DMS153 (cell line): ENCODE results near the gene MARF1.
"Not testable (repeated sequence)": the region's sequence is repeated elsewhere in the genome, so short reads cannot be mapped to it uniquely, and the experiment has no call there.

Source experiments
- DNase-seq: peaks from one replicate; lab custom pipeline; 2025; lab: John Stamatoyannopoulos, UW

Gene MARF1

GRCh38 chr16:15643048-15643945 lies at the start of gene MARF1:
TSS of gene MARF1 (minus strand) at chr16:15643154. CDS start at chr16:15639233, 3,921 bp downstream.
- DNase-seq, result peak; percentile 90

- DNase-seq, result not testable (repeated sequence)
Measured at GRCh38 chr16:15692508-15692907, 49.6 kb upstream of the MARF1 start.

GRCh38 chr16:15691046-15691445 lies 48.1 kb upstream of the MARF1 start:
- no peak for DNase-seq

- DNase-seq, result no peak
Measured at GRCh38 chr16:15690296-15690695, 47.3 kb upstream of the MARF1 start.

- DNase-seq, result no peak
Measured at GRCh38 chr16:15689290-15689689, 46.3 kb upstream of the MARF1 start.

GRCh38 chr16:15686287-15686686 lies 43.3 kb upstream of the MARF1 start:
- DNase-seq, result no peak

- DNase-seq, result no peak
Measured at GRCh38 chr16:15682105-15682570, 39.2 kb upstream of the MARF1 start.

- DNase-seq, result no peak
Measured at GRCh38 chr16:15677447-15677846, 34.5 kb upstream of the MARF1 start.

GRCh38 chr16:15676506-15676905 lies 33.6 kb upstream of the MARF1 start:
- no peak for DNase-seq

- no peak for DNase-seq
Measured at GRCh38 chr16:15674571-15674970, 31.6 kb upstream of the MARF1 start.

- DNase-seq, result peak; percentile 96
Measured at GRCh38 chr16:15672514-15673167, 29.7 kb upstream of the MARF1 start.

- not testable (repeated sequence) for DNase-seq
Measured at GRCh38 chr16:15672127-15672513, 29.2 kb upstream of the MARF1 start.

- peak; percentile 40 for DNase-seq
Measured at GRCh38 chr16:15671530-15672117, 28.7 kb upstream of the MARF1 start.

- no peak for DNase-seq
Measured at GRCh38 chr16:15667091-15667742, 24.3 kb upstream of the MARF1 start.

- DNase-seq, result no peak
Measured at GRCh38 chr16:15665107-15665506, 22.2 kb upstream of the MARF1 start.

- no peak for DNase-seq
Measured at GRCh38 chr16:15660203-15660601, 17.2 kb upstream of the MARF1 start.

- no peak for DNase-seq
Measured at GRCh38 chr16:15658556-15658955, 15.6 kb upstream of the MARF1 start.

- no peak for DNase-seq
Measured at GRCh38 chr16:15658149-15658548, 15.2 kb upstream of the MARF1 start.

- DNase-seq, result not testable (repeated sequence)
Measured at GRCh38 chr16:15655561-15655960, 12.6 kb upstream of the MARF1 start.

GRCh38 chr16:15654591-15654990 lies 11.6 kb upstream of the MARF1 start:
- DNase-seq, result no peak

GRCh38 chr16:15653227-15653626 lies 10.3 kb upstream of the MARF1 start:
- peak; percentile 25 for DNase-seq

- no peak for DNase-seq
Measured at GRCh38 chr16:15652293-15653001, 9.5 kb upstream of the MARF1 start.
